ENCODE measurements around the gene RAD51B. TPM values are rescaled to one million over a fixed set of nuclear protein-coding genes. Genes with fewer than 3 reads are reported as not detected.

The RAD51B gene
- total and polyA plus RNA-seq, 2 of the 13 experiments (the other 11 are each of a cell fraction or from before 2014, with no cell fraction given): 7.0 to 9.5 TPM

- Histone ChIP-seq H3K9ac (ENCODE audit: insufficient read depth, low read depth, low read length) (no peak overlapping the region), H2AFZ (ENCODE audit: low read length) (no peak overlapping the region), H3K4me3 (replicated peaks in 1 of 3; ENCODE audit: insufficient read depth in 1 of 3, low read depth in 2 of 3, low read length in 3 of 3) (no peak overlapping the region), H3K27me3 (ENCODE audit: control insufficient read depth in 1 of 2, insufficient read depth in 2 of 2, low read length in 2 of 2) (no peaks in the 10 kb centered on the region), H3K79me2 (ENCODE audit: insufficient read depth, low read length) (no peaks in the 10 kb centered on the region), H3K4me1 (ENCODE audit: insufficient read depth, low read length) (peaks cover 71% of the 10 kb centered on the region), H4K20me1 (ENCODE audit: insufficient read depth, low read length) (no peaks in the 10 kb centered on the region), H3K9me3 (ENCODE audit: low read length) (no peaks in the 10 kb centered on the region), H3K36me3 (replicated peaks in 1 of 2; ENCODE audit: control insufficient read depth in 1 of 2, insufficient read depth in 2 of 2, low read length in 2 of 2) (no peaks in the 10 kb centered on the region), H3K4me2 (ENCODE audit: low read depth, low read length) (no peak overlapping the region), H3K27ac (ENCODE audit: extremely low read length, insufficient read depth, low read length) (no peak overlapping the region)
- DNase-seq (ENCODE audit: low spot score) (no peak), ATAC-seq (no peak), FAIRE-seq (no peak)
- WGBS (ENCODE audit: low lambda C conversion rate): 77% methylated on average over 5 of the region's 5 CpGs
- TF ChIP-seq ZNF468 (CRISPR knock-in tag; IDR thresholded peaks at IDR 0.05) (no peak), ZFAT (CRISPR knock-in tag; conservative IDR thresholded peaks at IDR 0.05) (no peak), ARNT2 (CRISPR knock-in tag; IDR thresholded peaks at IDR 0.05; ENCODE audit: low read depth) (no peak), GTF3A (CRISPR knock-in tag; conservative IDR thresholded peaks at IDR 0.05) (no peak), RFX1 (IDR thresholded peaks at IDR 0.05) (no peak), SP140L (CRISPR knock-in tag; IDR thresholded peaks at IDR 0.05; ENCODE audit: borderline replicate concordance) (no peak), KAT8 (CRISPR knock-in tag; IDR thresholded peaks at IDR 0.05) (no peak), PHF20 (CRISPR knock-in tag; IDR thresholded peaks at IDR 0.05) (no peak), ZNF790 (CRISPR knock-in tag; IDR thresholded peaks at IDR 0.05; ENCODE audit: borderline replicate concordance) (no peak), NCOR1 (IDR thresholded peaks at IDR 0.05; ENCODE audit: borderline replicate concordance, low read length) (no peak), ZNF350 (CRISPR knock-in tag; IDR thresholded peaks at IDR 0.05; ENCODE audit: borderline replicate concordance, low read depth) (no peak), CSRNP2 (CRISPR knock-in tag; conservative IDR thresholded peaks at IDR 0.05; ENCODE audit: low read depth) (no peak), TEAD2 (CRISPR knock-in tag; IDR thresholded peaks at IDR 0.05) (no peak)
- TF ChIP-seq, protein P1, sequence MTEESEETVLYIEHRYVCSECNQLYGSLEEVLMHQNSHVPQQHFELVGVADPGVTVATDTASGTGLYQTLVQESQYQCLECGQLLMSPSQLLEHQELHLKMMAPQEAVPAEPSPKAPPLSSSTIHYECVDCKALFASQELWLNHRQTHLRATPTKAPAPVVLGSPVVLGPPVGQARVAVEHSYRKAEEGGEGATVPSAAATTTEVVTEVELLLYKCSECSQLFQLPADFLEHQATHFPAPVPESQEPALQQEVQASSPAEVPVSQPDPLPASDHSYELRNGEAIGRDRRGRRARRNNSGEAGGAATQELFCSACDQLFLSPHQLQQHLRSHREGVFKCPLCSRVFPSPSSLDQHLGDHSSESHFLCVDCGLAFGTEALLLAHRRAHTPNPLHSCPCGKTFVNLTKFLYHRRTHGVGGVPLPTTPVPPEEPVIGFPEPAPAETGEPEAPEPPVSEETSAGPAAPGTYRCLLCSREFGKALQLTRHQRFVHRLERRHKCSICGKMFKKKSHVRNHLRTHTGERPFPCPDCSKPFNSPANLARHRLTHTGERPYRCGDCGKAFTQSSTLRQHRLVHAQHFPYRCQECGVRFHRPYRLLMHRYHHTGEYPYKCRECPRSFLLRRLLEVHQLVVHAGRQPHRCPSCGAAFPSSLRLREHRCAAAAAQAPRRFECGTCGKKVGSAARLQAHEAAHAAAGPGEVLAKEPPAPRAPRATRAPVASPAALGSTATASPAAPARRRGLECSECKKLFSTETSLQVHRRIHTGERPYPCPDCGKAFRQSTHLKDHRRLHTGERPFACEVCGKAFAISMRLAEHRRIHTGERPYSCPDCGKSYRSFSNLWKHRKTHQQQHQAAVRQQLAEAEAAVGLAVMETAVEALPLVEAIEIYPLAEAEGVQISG (CRISPR knock-in tag; IDR thresholded peaks at IDR 0.05): no peak
- no TSS peak for BruUV-seq (replicated peaks)
- CTCF ChIA-PET (ENCODE audit: low intra/inter-chr PET ratio, low total read pairs): no interaction called here
- intact Hi-C loops (cut with micrococcal nuclease; ENCODE audit: unreplicated experiment): loop anchor here (10.0 kb wide), 1 partner anchor 171 kb away; no protein-coding TSS in a partner anchor
- POLR2A ChIA-PET: interaction anchor here (1.8 kb wide), 1 partner anchor 14 kb away, joined by 6 read pairs; no protein-coding TSS in a partner anchor
- in situ Hi-C loops (cut with HindIII; ENCODE audit: extremely low pct_ligation_motif_present, low pct_unique_long_range_greater_than_20kb): no loop called here
These were observed 473.8 kb downstream of the RAD51B start for GRCh38 chr14:68293404-68293803.

All from HepG2 (cell line).